Psoas muscle (tissue), 8 donors: ENCODE data around the gene PDE4D. TPM values are rescaled to one million over a fixed set of nuclear protein-coding genes. Genes with fewer than 3 reads are reported as not detected.

ENCODE experiments used
- ATAC-seq, 4 donors: fragments of 200-7000 bp; cut with Tn5 transposase; one replicate each; pipeline ENCODE4 v1.9.1; 2020; ENCODE audit warnings: moderate library complexity in 3 of 4, mild to moderate bottlenecking in 2 of 4
- DNase-seq, 2 donors: peaks; one replicate each; pipeline ENCODE4 v3.0.0-alpha.2; 2020
- H3K27ac ChIP-seq: fragments of 200-600 bp; one replicate; pipeline ENCODE4 v1.8.0; 2022
- H3K27me3 ChIP-seq, 3 donors: fragments of 200-600 bp in 1 of 3; one replicate each; pipeline versions ENCODE4 v1.6.1 to v1.8.0; 2013 to 2022; ENCODE audit warnings: low read length in 2 of 3, mild to moderate bottlenecking in 2 of 3, moderate library complexity in 1 of 3; ENCODE audit not compliant: insufficient read depth in 3 of 3
- H3K36me3 ChIP-seq, 2 donors: fragments of 200-600 bp in 1 of 2; one replicate each; pipeline versions ENCODE4 v1.6.1 to v1.8.0; 2013 to 2022; ENCODE audit warnings: low read depth in 1 of 2, mild to moderate bottlenecking in 1 of 2, moderate library complexity in 1 of 2; ENCODE audit not compliant: insufficient read depth in 1 of 2
- H3K4me1 ChIP-seq: fragments of 200-600 bp; one replicate; pipeline ENCODE4 v1.8.0; 2022
- H3K4me3 ChIP-seq: fragments of 200-600 bp; one replicate; pipeline ENCODE4 v1.8.0; 2022; ENCODE audit warnings: mild to moderate bottlenecking
- H3K9me3 ChIP-seq: fragments of 200-600 bp; one replicate; pipeline ENCODE4 v1.8.0; 2022
- CTCF ChIP-seq: fragments of 200-600 bp; IDR thresholded peaks from one replicate; pipeline ENCODE4 v1.8.0; 2022; ENCODE audit warnings: antibody characterized with exemption
- whole genome bisulfite sequencing, 3 donors: extraction: QIAGEN DNeasy Blood & Tissue Kit; methylation state at CpG; one replicate each; pipeline versions ENCODE4 v1.1.6 to v1.1.7; 2013; 5-methylcytosine and 5-hydroxymethylcytosine counted together
- intact Hi-C, 2 donors: fragments of 100-400 bp; cut with DNase I; formaldehyde crosslinking; loops; one replicate each; pipeline versions ENCODE4 v1.11.0 to v1.14.2; 2022
- polyA plus RNA-seq, 3 donors: library from polyadenylated mRNA; stranded (reverse); fragments of 200-250 nt; gene quantifications; one replicate each; pipeline ENCODE4 v1.2.3, GENCODE V29; 2013
- total RNA-seq, 4 donors: library from RNA; stranded (reverse); fragmentation: NEBNext Ultra II Directional in 2 of 4; extraction: Animal tissue kit (Norgen Biotek cat#: 25700) in 2 of 4; gene quantifications; one replicate each; pipeline versions ENCODE4 v1.2.1 to v1.2.4, GENCODE V29; 2021 to 2023
- donor health status: healthy with polysubstance abuse.
- donor health status: DM: no; HTN: no; CAD: no; lungs with moderate emphysema.
- donor health status: Bipolar disorder and iron deficiency.
- donor health status: healthy.
- donor health status: DM: yes; HTN: yes; CAD: no.
- donor health status: DM: no; HTN: no; CAD: no.
- donor health status: DM: no; HTN: no; CAD: no.
- donor health status: DM: yes; HTN: yes; CAD: no.

PDE4D gene
- total and polyA plus RNA-seq, 7 donors = 42.6 to 283 (median 88.7) TPM

GRCh38 chr5:59866661-59867060, 26.9 kb downstream of the PDE4D start:
- intact Hi-C loops = no loop called here
- no peaks in the 10 kb centered on the region for H3K9me3 ChIP-seq
- ATAC-seq (no peak), DNase-seq (no peak)
- no peak overlapping the region for H3K27ac ChIP-seq
- no peaks in the 10 kb centered on the region for H3K4me1 ChIP-seq
- WGBS, 3 donors = 50 to 60% (median 57%) methylated on average over 2 of the region's 2 CpGs
- peaks cover 0 to 5% (median 0%) of the 10 kb centered on the region in 3 donors for H3K27me3 ChIP-seq
- TF ChIP-seq CTCF = no peak
- H3K4me3 ChIP-seq = no peak overlapping the region
- H3K36me3 ChIP-seq = no peaks in the 10 kb centered on the region

DNA sequence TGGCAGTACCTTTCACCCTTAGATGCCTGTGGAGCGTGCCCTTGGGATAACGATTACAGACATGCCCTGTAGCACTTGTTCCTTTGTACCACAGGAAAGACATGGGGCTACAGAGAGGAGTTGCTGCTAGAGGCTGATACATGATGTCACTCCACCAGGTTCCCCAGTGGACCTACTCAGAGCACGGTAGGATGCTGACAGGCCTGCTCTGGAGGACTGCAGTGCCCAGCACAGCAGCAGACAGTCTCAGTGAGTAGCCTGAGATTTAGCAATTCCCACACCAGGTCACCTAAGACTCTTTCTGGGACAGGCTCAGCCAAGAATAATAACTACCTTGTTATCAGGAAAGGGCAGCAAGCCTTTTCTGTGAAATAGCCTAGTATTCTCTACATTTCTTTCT, 28.8 kb downstream of the PDE4D start:
- H3K4me3 ChIP-seq = no peak overlapping the region
- DNase-seq = no peak
- no peak overlapping the region for H3K27ac ChIP-seq
- ATAC-seq = no peak
- H3K36me3 ChIP-seq = no peaks in the 10 kb centered on the region
- no peaks in the 10 kb centered on the region for H3K9me3 ChIP-seq
- 54 to 62% (median 61%) methylated on average over 3 of the region's 3 CpGs for WGBS, 3 donors
- no peaks in the 10 kb centered on the region for H3K4me1 ChIP-seq
- TF ChIP-seq CTCF = no peak
- intact Hi-C loops = no loop called here
- peaks cover 0 to 2% (median 0%) of the 10 kb centered on the region in 3 donors for H3K27me3 ChIP-seq

- Histone ChIP-seq H3K36me3 (no peaks in the 10 kb centered on the region), H3K4me1 (no peaks in the 10 kb centered on the region), H3K9me3 (no peaks in the 10 kb centered on the region), H3K27me3 (peaks cover 0 to 2% (median 0%) of the 10 kb centered on the region in 3 donors), H3K4me3 (no peak overlapping the region), H3K27ac (no peak overlapping the region)
- intact Hi-C loops = no loop called here
- TF ChIP-seq CTCF = no peak
- no peak for ATAC-seq
- 69 to 71% (median 71%) methylated on average over 5 of the region's 5 CpGs for whole genome bisulfite sequencing, 3 donors
- no peak for DNase-seq
Measured at GRCh38 chr5:59863777-59864176, 29.7 kb downstream of the PDE4D start.

DNA sequence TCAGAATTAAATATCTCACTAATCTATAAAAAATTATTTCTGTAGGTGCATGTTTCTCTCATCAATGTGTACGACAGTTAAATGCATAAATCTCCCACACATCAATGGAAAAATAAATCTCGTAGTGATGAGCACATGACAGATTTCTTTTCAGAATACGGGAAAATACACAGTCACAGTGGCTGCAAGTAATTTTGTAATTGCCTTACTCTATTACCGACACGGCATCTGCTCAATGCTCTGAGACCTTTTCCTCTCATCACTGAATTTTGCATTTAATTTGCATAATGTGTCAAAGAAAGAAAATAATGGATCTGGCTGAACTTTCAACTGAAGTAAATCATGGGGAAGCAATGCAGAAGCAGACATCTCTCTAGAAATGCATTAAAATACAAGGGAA, 37.2 kb downstream of the PDE4D start:
- intact Hi-C loops = no loop called here
- H3K27ac ChIP-seq = no peak overlapping the region
- no peak for DNase-seq
- no peaks in the 10 kb centered on the region for H3K9me3 ChIP-seq
- 77 to 81% (median 80%) methylated on average over 5 of the region's 5 CpGs for WGBS, 3 donors
- no peak for TF ChIP-seq CTCF
- H3K27me3 ChIP-seq = peaks cover 0 to 5% (median 0%) of the 10 kb centered on the region in 3 donors
- no peaks in the 10 kb centered on the region for H3K4me1 ChIP-seq
- no peak for ATAC-seq
- no peak overlapping the region for H3K4me3 ChIP-seq
- H3K36me3 ChIP-seq = no peaks in the 10 kb centered on the region

DNA sequence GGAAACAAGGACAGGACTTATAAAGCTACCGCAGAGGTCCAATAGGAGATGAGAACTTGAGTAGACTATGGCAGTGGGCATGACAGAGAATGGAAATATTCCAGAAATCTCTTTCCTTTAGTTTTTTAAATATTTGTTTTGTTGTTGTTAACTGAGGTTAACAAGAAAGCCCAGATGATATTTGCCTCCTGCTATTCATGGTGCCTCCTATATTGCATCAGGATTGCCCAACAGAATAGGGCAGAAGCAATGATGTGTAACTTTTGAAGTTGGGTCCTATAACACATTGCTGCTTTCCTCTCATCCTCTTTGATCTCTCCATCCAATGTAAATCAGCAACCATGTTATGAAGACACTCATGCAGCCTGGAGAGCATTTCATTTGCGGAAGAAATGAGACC, 42.8 kb downstream of the PDE4D start:
- WGBS, 3 donors = 74 to 94% (median 93%) methylated on average over 2 of the region's 2 CpGs
- no peak for TF ChIP-seq CTCF
- H3K4me3 ChIP-seq = no peak overlapping the region
- H3K27ac ChIP-seq = no peak overlapping the region
- no peak for DNase-seq
- ATAC-seq = no peak
- intact Hi-C loops = no loop called here
- no peaks in the 10 kb centered on the region for H3K4me1 ChIP-seq
- no peaks in the 10 kb centered on the region for H3K36me3 ChIP-seq
- no peaks in the 10 kb centered on the region for H3K9me3 ChIP-seq
- H3K27me3 ChIP-seq = peaks cover 0 to 3% (median 3%) of the 10 kb centered on the region in 3 donors
